GM12878 (cell line): ENCODE measurements around the gene THAP10. TPM values are rescaled to one million over a fixed set of nuclear protein-coding genes. Genes with fewer than 3 reads are reported as not detected.

Source experiments
- ATAC-seq: fragments of 200-7000 bp; cut with Tn5 transposase; 3 replicates; pipeline ENCODE4 v1.9.1; 2020; ENCODE audit warnings: mild to moderate bottlenecking, moderate library complexity
- BruUV-seq: library from RNA; stranded (reverse); fragments of 400-500 nt; replicated peaks from 2 replicates; lab custom pipeline; 2021; lab: Mats Ljungman, UMichigan
- CTCF ChIA-PET: fragments of 300-600 bp; sonication (Branson Sonifier 250); formaldehyde crosslinking; extraction: SDS; loops from one replicate; lab custom pipeline; 2021; ENCODE audit warnings: inconsistent platforms; lab: Yijun Ruan, JAX
- POLR2A ChIA-PET: fragments of 350-600 bp; formaldehyde crosslinking; extraction: SDS; loops from one replicate; lab custom pipeline; 2021; ENCODE audit warnings: inconsistent platforms; lab: Charles Lee
- RAD21 ChIA-PET: fragments of 300-600 bp; sonication (Branson Sonifier 250); formaldehyde crosslinking; loops from one replicate; lab custom pipeline; 2023; ENCODE audit warnings: antibody characterized with exemption; ENCODE audit not compliant: unreplicated experiment; lab: Charles Lee
- SMC1A ChIA-PET: fragments of 300-600 bp; sonication (Branson Sonifier 250); formaldehyde crosslinking; loops from one replicate; lab custom pipeline; 2023; ENCODE audit not compliant: unreplicated experiment, uncharacterized antibody; lab: Charles Lee
- DNase-seq: peaks from one replicate; pipeline ENCODE4 v3.0.0-alpha.2; 2011; ENCODE audit warnings: low read depth, low spot score
- FAIRE-seq: peaks from 3 replicates; lab custom pipeline; 2011; peaks lifted over from hg19 to GRCh38; lab: Jason Lieb, UNC
- H2AFZ ChIP-seq: 2 replicates; pipeline ENCODE4 v1.6.0; 2011; ENCODE audit warnings: low read depth, low read length, control low read depth; ENCODE audit not compliant: control insufficient read depth
- H3K27ac ChIP-seq: 2 replicates; pipeline ENCODE4 v1.5.1; 2011; ENCODE audit warnings: control low read depth; ENCODE audit not compliant: control insufficient read depth, insufficient read depth
- H3K27me3 ChIP-seq, 2 experiments: replicated peaks in 1 of 2; 2 replicates each; pipeline versions ENCODE4 v1.6.0 to v1.6.1; 2011; ENCODE audit warnings: low read length in 1 of 2; ENCODE audit not compliant: control insufficient read depth in 2 of 2, insufficient read depth in 2 of 2
- H3K36me3 ChIP-seq, 2 experiments: 2 replicates each; pipeline ENCODE4 v1.5.1; 2011; ENCODE audit warnings: low read length in 1 of 2; ENCODE audit not compliant: control insufficient read depth in 2 of 2, insufficient read depth in 2 of 2
- H3K4me1 ChIP-seq: 2 replicates; pipeline ENCODE4 v1.6.1; 2011; ENCODE audit warnings: mild to moderate bottlenecking, low read length, moderate library complexity, mixed read lengths; ENCODE audit not compliant: control insufficient read depth, insufficient read depth
- H3K4me2 ChIP-seq: 2 replicates; pipeline ENCODE4 v1.6.0; 2011; ENCODE audit warnings: control low read depth; ENCODE audit not compliant: control insufficient read depth, insufficient read depth
- H3K4me3 ChIP-seq: fragments of 200-600 bp; sonication (generic); 2 replicates; pipeline ENCODE4 v1.5.1; 2016
- H3K79me2 ChIP-seq: 2 replicates; pipeline ENCODE4 v1.6.0; 2011; ENCODE audit warnings: low read length; ENCODE audit not compliant: control insufficient read depth, insufficient read depth
- H3K9ac ChIP-seq: 2 replicates; pipeline ENCODE4 v1.8.0; 2011; ENCODE audit warnings: low read length, control low read depth, mixed read lengths; ENCODE audit not compliant: control insufficient read depth, insufficient read depth
- H3K9me3 ChIP-seq: replicated peaks from 3 replicates; pipeline ENCODE4 v1.5.1; 2011; ENCODE audit warnings: mild to moderate bottlenecking, low read length; ENCODE audit not compliant: control insufficient read depth, insufficient read depth
- H4K20me1 ChIP-seq: 2 replicates; pipeline ENCODE4 v1.6.0; 2011; ENCODE audit not compliant: control insufficient read depth, insufficient read depth
- BMI1 ChIP-seq: fragments of 450-650 bp; IDR thresholded peaks from 2 replicates; pipeline ENCODE4 v1.6.1; 2016; ENCODE audit warnings: mild to moderate bottlenecking, moderate library complexity, borderline replicate concordance
- CTCF ChIP-seq, 3 experiments: IDR thresholded peaks in 2 of 3; conservative IDR thresholded peaks in 1 of 3; 2 replicates each; pipeline ENCODE4 v1.5.1; 2011; ENCODE audit warnings: low read depth in 3 of 3, low read length in 3 of 3, mild to moderate bottlenecking in 3 of 3, control low read depth in 2 of 3, moderate library complexity in 2 of 3, inconsistent platforms in 1 of 3, mixed read lengths in 1 of 3; ENCODE audit not compliant: control insufficient read depth in 2 of 3, insufficient read depth in 1 of 3; ENCODE audit errors: extremely low read depth in 1 of 3
- DPF2 ChIP-seq: fragments of 450-650 bp; IDR thresholded peaks from 2 replicates; pipeline ENCODE4 v1.6.1; 2017; ENCODE audit warnings: mild to moderate bottlenecking
- E2F4 ChIP-seq: IDR thresholded peaks from 2 replicates; pipeline ENCODE4 v1.6.1; 2012; ENCODE audit warnings: low read depth, low read length, improper control_type of control experiment
- KAT2A ChIP-seq: conservative IDR thresholded peaks from 2 replicates; pipeline ENCODE4 v1.6.1; 2011; ENCODE audit warnings: low read depth, low read length; ENCODE audit not compliant: control insufficient read depth
- PAX8 ChIP-seq: fragments of 450-650 bp; IDR thresholded peaks from 2 replicates; pipeline ENCODE4 v1.6.1; 2017; ENCODE audit warnings: mild to moderate bottlenecking, moderate library complexity
- STAT1 ChIP-seq: fragments of 450-650 bp; conservative IDR thresholded peaks from 2 replicates; pipeline ENCODE4 v1.6.1; 2014; ENCODE audit warnings: antibody characterized with exemption, mild to moderate bottlenecking
- YY1 ChIP-seq: IDR thresholded peaks from 2 replicates; pipeline ENCODE4 v1.6.1; 2011; ENCODE audit warnings: low read depth, mild to moderate bottlenecking, low read length
- ZNF592 ChIP-seq: fragments of 450-650 bp; IDR thresholded peaks from 2 replicates; pipeline ENCODE4 v1.6.1; 2017; ENCODE audit warnings: mild to moderate bottlenecking, moderate library complexity
- WGBS: methylation state at CpG from one replicate; pipeline ENCODE4 v1.1.6; 2016; ENCODE audit warnings: low lambda C conversion rate; ENCODE audit not compliant: insufficient replicate concordance, insufficient coverage; ENCODE audit errors: missing lambda C conversion rate; 5-methylcytosine and 5-hydroxymethylcytosine counted together
- in situ Hi-C: fragments of 300-500 bp; cut with MboI; formaldehyde crosslinking; loops from 9 replicates; pipeline ENCODE4 v1.14.3; 2018; ENCODE audit warnings: mixed read lengths
- intact Hi-C: fragments of 100-400 bp; cut with micrococcal nuclease; formaldehyde crosslinking; loops from one replicate; pipeline ENCODE4 v1.14.2; 2022; ENCODE audit not compliant: unreplicated experiment
- polyA plus RNA-seq, 11 experiments: library from polyadenylated mRNA; depleted of rRNA in 4 of 11; unstranded in 6 of 11; stranded (reverse) in 5 of 11; fragments of >200 nt; fragmentation: Nextera tagmentation in 4 of 11; fragmentation: Illumina TruSeq in 1 of 11; extraction: Ambion mirVana in 4 of 11; extraction: Trizol in 1 of 11; gene quantifications; 1 replicate in 1 of 11; 2 replicates in 10 of 11; pipeline versions ENCODE4 v1.2.1 to v1.2.3, GENCODE V29; 2011 to 2016; ENCODE audit warnings: inconsistent platforms in 2 of 11, missing spikeins in 2 of 11, low read depth in 1 of 11
- total RNA-seq, 4 experiments: library from RNA; depleted of rRNA in 3 of 4; stranded (reverse); fragments of >200 nt in 3 of 4; fragmentation: Illumina TruSeq in 1 of 4; extraction: Trizol in 1 of 4; gene quantifications; 2 replicates each; pipeline versions ENCODE4 v1.2.1 to v1.2.3, GENCODE V29; 2013 to 2021
- TF ChIP-seq, protein P1 (sequence below): fragments of 450-650 bp; formaldehyde crosslinking; IDR thresholded peaks from 2 replicates; pipeline ENCODE4 v1.4.0; 2020; ENCODE audit warnings: mild to moderate bottlenecking, moderate library complexity

Gene THAP10
- total and polyA plus RNA-seq, 10 of the 15 experiments (the other 5 are each of a cell fraction or from before 2014, with no cell fraction given): 0.35 to 5.2 (median 1.4) TPM

GRCh38 chr15:70936326-70936725, 44.1 kb upstream of the THAP10 start:
- DNase-seq (no peak), FAIRE-seq (no peak), ATAC-seq (no peak)
- SMC1A ChIA-PET: interaction anchor here (1.2 to 1.3 kb wide), 2 partner anchors 15 to 46 kb away, joined by 3 to 4 read pairs; no protein-coding TSS in a partner anchor
- H3K27ac ChIP-seq: no peak overlapping the region
- no peaks in the 10 kb centered on the region for H3K9me3 ChIP-seq
- BruUV-seq: no TSS peak
- in situ Hi-C loops: no loop called here
- CTCF ChIA-PET: interaction anchor here (1.0 kb wide), 1 partner anchor 15 kb away, joined by 3 read pairs; no protein-coding TSS in a partner anchor
- no peak overlapping the region for H3K4me3 ChIP-seq
- H3K4me1 ChIP-seq: peaks cover 6% of the 10 kb centered on the region; the same call in 1 of the 2 replicates
- WGBS: 77% methylated on average over 4 of the region's 4 CpGs
- H3K9ac ChIP-seq: no peak overlapping the region
- no peaks in the 10 kb centered on the region for H3K36me3 ChIP-seq
- RAD21 ChIA-PET: no interaction called here
- no peak overlapping the region for H2AFZ ChIP-seq
- H3K79me2 ChIP-seq: no peaks in the 10 kb centered on the region
- intact Hi-C loops: no loop called here
- H3K27me3 ChIP-seq: no peaks in the 10 kb centered on the region
- POLR2A ChIA-PET: no interaction called here
- H3K4me2 ChIP-seq: no peak overlapping the region
- no peaks in the 10 kb centered on the region for H4K20me1 ChIP-seq
- no peak for TF ChIP-seq CTCF (IDR thresholded peaks at IDR 0.05 in 2 of 3, conservative IDR thresholded peaks at IDR 0.05 in 1 of 3; ENCODE audit: control insufficient read depth in 2 of 3, extremely low read depth in 1 of 3, insufficient read depth in 1 of 3, low read depth in 3 of 3, low read length in 3 of 3)
- TF ChIP-seq E2F4: no peak
- TF ChIP-seq, protein P1, sequence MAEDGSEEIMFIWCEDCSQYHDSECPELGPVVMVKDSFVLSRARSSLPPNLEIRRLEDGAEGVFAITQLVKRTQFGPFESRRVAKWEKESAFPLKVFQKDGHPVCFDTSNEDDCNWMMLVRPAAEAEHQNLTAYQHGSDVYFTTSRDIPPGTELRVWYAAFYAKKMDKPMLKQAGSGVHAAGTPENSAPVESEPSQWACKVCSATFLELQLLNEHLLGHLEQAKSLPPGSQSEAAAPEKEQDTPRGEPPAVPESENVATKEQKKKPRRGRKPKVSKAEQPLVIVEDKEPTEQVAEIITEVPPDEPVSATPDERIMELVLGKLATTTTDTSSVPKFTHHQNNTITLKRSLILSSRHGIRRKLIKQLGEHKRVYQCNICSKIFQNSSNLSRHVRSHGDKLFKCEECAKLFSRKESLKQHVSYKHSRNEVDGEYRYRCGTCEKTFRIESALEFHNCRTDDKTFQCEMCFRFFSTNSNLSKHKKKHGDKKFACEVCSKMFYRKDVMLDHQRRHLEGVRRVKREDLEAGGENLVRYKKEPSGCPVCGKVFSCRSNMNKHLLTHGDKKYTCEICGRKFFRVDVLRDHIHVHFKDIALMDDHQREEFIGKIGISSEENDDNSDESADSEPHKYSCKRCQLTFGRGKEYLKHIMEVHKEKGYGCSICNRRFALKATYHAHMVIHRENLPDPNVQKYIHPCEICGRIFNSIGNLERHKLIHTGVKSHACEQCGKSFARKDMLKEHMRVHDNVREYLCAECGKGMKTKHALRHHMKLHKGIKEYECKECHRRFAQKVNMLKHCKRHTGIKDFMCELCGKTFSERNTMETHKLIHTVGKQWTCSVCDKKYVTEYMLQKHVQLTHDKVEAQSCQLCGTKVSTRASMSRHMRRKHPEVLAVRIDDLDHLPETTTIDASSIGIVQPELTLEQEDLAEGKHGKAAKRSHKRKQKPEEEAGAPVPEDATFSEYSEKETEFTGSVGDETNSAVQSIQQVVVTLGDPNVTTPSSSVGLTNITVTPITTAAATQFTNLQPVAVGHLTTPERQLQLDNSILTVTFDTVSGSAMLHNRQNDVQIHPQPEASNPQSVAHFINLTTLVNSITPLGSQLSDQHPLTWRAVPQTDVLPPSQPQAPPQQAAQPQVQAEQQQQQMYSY: no peak
- TF ChIP-seq BMI1: no peak
- no peak for TF ChIP-seq ZNF592
- TF ChIP-seq STAT1: no peak
- no peak for TF ChIP-seq YY1
- no peak for TF ChIP-seq KAT2A
- TF ChIP-seq DPF2: no peak
- TF ChIP-seq PAX8: no peak
